ENCODE data around the gene SSH3.

The SSH3 gene

DNA sequence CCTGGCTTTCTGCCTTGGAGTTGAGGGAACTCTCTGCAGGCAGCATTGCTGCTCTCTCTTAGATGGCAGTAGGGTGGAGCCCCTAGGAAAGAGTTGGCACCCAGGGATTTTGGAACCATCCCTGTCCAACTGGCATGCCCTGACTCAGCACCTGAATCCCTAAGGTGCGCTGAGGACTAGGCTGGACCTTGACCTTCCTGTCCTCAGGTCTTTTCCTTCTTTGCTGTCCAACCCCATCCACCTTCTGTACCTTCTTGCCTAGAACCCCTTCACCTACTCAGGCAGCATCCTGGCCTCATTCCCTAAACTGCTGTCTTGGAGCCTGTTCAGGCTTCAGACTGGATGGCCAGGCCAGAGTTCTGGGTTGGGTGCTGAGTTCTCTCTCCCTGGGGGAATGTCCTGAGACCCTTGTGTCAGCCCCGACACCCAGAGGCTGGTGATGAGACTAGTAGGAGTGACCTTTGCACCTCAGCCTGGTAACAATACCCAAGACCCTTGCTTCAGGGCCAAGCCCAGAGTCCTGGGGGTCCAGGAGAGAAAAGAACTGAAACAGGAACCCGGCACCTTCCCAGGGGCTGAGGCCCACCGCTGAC is 52.6 kb downstream of the SSH3 start:
- no peak for DNase-seq (ENCODE audit: low spot score)
- TF ChIP-seq, protein P1, sequence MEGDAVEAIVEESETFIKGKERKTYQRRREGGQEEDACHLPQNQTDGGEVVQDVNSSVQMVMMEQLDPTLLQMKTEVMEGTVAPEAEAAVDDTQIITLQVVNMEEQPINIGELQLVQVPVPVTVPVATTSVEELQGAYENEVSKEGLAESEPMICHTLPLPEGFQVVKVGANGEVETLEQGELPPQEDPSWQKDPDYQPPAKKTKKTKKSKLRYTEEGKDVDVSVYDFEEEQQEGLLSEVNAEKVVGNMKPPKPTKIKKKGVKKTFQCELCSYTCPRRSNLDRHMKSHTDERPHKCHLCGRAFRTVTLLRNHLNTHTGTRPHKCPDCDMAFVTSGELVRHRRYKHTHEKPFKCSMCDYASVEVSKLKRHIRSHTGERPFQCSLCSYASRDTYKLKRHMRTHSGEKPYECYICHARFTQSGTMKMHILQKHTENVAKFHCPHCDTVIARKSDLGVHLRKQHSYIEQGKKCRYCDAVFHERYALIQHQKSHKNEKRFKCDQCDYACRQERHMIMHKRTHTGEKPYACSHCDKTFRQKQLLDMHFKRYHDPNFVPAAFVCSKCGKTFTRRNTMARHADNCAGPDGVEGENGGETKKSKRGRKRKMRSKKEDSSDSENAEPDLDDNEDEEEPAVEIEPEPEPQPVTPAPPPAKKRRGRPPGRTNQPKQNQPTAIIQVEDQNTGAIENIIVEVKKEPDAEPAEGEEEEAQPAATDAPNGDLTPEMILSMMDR (IDR thresholded peaks at IDR 0.05; ENCODE audit: extremely low read depth, missing control alignments) = no peak

DNA sequence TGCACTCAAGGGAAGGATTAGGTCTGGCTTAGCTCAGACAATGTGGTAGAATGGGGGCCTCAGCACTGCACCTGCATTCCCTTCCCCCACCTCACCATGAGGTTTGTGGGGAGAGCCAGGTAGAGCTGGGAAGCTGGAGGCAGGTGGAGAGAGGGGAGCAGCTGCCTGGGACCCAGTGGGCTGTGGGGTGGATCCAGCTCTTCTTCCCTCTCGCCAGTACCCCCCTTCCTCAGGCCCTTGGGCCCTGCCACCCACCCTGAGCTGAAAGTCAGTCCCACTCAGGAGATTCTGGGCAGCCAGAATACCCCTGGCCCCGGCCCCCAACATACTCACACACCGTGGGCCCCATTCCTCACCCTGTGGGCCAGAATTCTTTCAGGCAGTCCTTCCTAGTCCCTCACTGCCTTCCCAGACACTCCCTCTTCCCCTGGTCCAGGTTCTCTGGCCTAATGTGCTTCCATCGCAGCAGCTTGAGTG is 53.1 kb downstream of the SSH3 start:
- TF ChIP-seq, protein P1 (IDR thresholded peaks at IDR 0.05; ENCODE audit: extremely low read depth, missing control alignments) = no peak
- no peak for DNase-seq (ENCODE audit: low spot score)

DNA sequence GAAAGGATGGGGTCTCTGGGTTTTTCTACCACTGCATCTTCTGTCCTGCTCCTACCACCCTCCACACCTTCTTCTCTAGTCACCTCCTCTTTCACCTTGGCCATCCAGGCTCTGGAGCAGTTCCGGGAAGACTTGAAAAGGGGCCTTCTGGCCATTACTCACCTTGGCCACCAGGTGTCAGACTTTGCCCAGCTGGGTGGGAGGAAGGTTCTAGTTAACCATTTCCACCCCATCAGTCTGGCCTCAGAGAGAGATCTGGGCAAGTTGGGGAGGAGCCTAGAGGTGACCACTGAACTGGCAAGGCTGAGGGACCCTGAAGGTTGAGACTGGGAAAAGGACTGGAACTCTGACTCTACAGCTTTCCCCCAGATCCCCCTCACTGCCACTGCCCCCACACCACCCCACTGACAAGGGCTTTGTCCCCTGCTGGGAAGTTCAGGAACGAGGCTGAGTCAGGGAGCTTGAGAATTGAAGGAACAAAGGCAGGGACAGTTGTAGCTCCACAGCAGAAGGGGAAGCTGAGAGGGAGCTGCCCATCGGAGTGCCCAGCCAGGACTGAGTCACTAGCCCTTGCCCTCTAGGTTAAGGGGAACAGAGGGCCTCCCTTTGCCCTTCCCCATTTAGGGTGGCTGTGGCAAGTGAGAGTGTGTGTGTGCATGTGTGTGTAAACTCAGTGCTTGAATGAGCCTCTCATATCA is 53.7 kb downstream of the SSH3 start:
- TF ChIP-seq, protein P1 (IDR thresholded peaks at IDR 0.05; ENCODE audit: extremely low read depth, missing control alignments) = peak; percentile 87
- peak; percentile 81 for DNase-seq (ENCODE audit: low spot score)

DNA sequence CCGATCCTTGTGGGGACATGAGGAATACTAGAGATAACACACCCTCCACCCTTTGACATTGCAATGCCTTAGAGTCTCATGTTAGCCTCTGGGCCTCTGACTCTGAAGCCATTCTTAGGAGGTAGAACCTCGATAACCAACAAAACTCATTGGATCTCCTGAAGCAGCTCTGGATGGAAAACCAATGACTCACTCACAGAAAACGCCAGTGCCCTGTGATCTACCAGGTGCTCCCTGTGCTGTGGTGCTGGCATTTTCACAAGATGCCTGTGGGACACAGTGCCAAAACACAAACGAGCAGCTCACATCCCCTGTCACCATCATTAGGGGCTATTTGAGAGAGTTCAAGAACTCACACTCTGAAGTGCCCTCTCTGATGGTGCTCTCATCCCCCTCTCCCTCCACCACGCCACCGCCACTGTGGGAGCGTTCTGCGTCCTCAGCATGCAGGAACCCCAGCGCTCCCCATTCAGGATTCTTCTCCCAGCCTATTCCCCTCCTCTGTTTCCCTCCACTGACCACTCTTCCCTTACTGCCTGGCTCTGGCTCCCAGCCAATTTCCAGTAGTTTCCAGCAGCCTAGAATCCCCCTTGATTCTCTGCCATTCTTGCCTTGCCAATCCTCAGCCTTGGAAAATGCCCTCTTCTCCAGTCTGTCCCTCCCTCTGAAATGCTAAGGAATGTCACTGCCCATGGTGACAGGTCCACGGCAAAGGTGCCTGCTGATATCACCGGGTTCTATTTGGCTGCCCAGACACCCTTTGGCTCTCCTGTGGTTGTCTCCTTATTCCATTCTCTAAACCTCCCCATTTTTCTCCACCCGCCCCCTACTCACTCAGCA is 54.7 kb downstream of the SSH3 start:
- TF ChIP-seq, protein P1 (IDR thresholded peaks at IDR 0.05; ENCODE audit: extremely low read depth, missing control alignments) = no peak
- no peak for DNase-seq (ENCODE audit: low spot score)
